SK-N-SH treated with all-trans-retinoic acid at 6 μM for 48 hours (cell line): Measurements from ENCODE around the gene LAP3.
"Not testable (repeated sequence)": the region's sequence is repeated elsewhere in the genome, so short reads cannot be mapped to it uniquely, and the experiment has no call there.

ENCODE experiments used
- ATAC-seq: fragments of 200-7000 bp; cut with Tn5 transposase; 3 replicates; pipeline ENCODE4 v1.9.1; 2020; ENCODE audit warnings: mild to moderate bottlenecking, moderate library complexity
- ARNTL ChIP-seq: fragments of 450-650 bp; formaldehyde crosslinking; IDR thresholded peaks from 2 replicates; pipeline ENCODE4 v1.5.0; 2020; ENCODE audit warnings: low read depth, mild to moderate bottlenecking, moderate library complexity, borderline replicate concordance
- BACH2 ChIP-seq: fragments of 250-450 bp; sonication (Bioruptor Pico); IDR thresholded peaks from 2 replicates; pipeline ENCODE4 v1.9.0; 2021; ENCODE audit warnings: mild to moderate bottlenecking, borderline replicate concordance
- CREB5 ChIP-seq: fragments of 250-450 bp; sonication (Bioruptor Pico); IDR thresholded peaks from 2 replicates; pipeline ENCODE4 v1.5.1; 2020; ENCODE audit warnings: low read depth, mild to moderate bottlenecking, moderate library complexity
- CSDC2 ChIP-seq: fragments of 250-450 bp; sonication (Bioruptor Pico); IDR thresholded peaks from 2 replicates; pipeline ENCODE4 v1.5.0; 2020; ENCODE audit warnings: mild to moderate bottlenecking, moderate library complexity
- ISL1 ChIP-seq: fragments of 250-450 bp; sonication (Bioruptor Pico); IDR thresholded peaks from 2 replicates; pipeline ENCODE4 v2.1.2; 2022; ENCODE audit warnings: mild to moderate bottlenecking, moderate library complexity
- OSR1 ChIP-seq: fragments of 250-450 bp; sonication (Bioruptor Pico); IDR thresholded peaks from 2 replicates; pipeline ENCODE4 v1.8.0; 2022; ENCODE audit warnings: moderate library complexity, mild to moderate bottlenecking, inconsistent platforms
- POU6F1 ChIP-seq: fragments of 250-450 bp; sonication (Bioruptor Pico); IDR thresholded peaks from 2 replicates; pipeline ENCODE4 v1.8.0; 2021; ENCODE audit warnings: low read depth, mild to moderate bottlenecking, moderate library complexity, borderline replicate concordance
- PPARA ChIP-seq: fragments of 250-450 bp; sonication (Bioruptor Pico); IDR thresholded peaks from 2 replicates; pipeline ENCODE4 v1.5.0; 2020; ENCODE audit warnings: mild to moderate bottlenecking, borderline replicate concordance
- RARB ChIP-seq: fragments of 250-450 bp; sonication (Bioruptor Pico); IDR thresholded peaks from 2 replicates; pipeline ENCODE4 v1.8.0; 2021; ENCODE audit warnings: mild to moderate bottlenecking, moderate library complexity
- SNAI2 ChIP-seq: fragments of 250-450 bp; sonication (Bioruptor Pico); IDR thresholded peaks from 2 replicates; pipeline ENCODE4 v1.5.0; 2020; ENCODE audit warnings: mild to moderate bottlenecking, moderate library complexity
- TCF4 ChIP-seq: fragments of 250-450 bp; sonication (Bioruptor Pico); IDR thresholded peaks from 2 replicates; pipeline ENCODE4 v1.8.0; 2021; ENCODE audit warnings: mild to moderate bottlenecking, moderate library complexity, borderline replicate concordance
- TOX ChIP-seq: fragments of 250-450 bp; sonication (Bioruptor Pico); IDR thresholded peaks from 2 replicates; pipeline ENCODE4 v1.8.0; 2021; ENCODE audit warnings: mild to moderate bottlenecking, moderate library complexity, borderline replicate concordance
- ZC3H10 ChIP-seq: fragments of 250-450 bp; sonication (Bioruptor Pico); IDR thresholded peaks from 2 replicates; pipeline ENCODE4 v1.5.1; 2021; ENCODE audit warnings: mild to moderate bottlenecking, moderate library complexity
- ZFP3 ChIP-seq: fragments of 250-450 bp; sonication (Bioruptor Pico); IDR thresholded peaks from 2 replicates; pipeline ENCODE4 v1.5.0; 2020; ENCODE audit warnings: mild to moderate bottlenecking, moderate library complexity
- ZFP30 ChIP-seq: fragments of 450-650 bp; formaldehyde crosslinking; IDR thresholded peaks from 2 replicates; pipeline ENCODE4 v1.5.0; 2022; ENCODE audit warnings: mild to moderate bottlenecking, moderate library complexity
- ZNF565 ChIP-seq: fragments of 450-650 bp; formaldehyde crosslinking; conservative IDR thresholded peaks from 2 replicates; pipeline ENCODE4 v1.5.0; 2020; ENCODE audit warnings: low read depth, mild to moderate bottlenecking, moderate library complexity
- ZNF70 ChIP-seq: fragments of 450-650 bp; formaldehyde crosslinking; IDR thresholded peaks from 2 replicates; pipeline ENCODE4 v1.5.0; 2020; ENCODE audit warnings: mild to moderate bottlenecking, moderate library complexity
- ZNF8 ChIP-seq: fragments of 450-650 bp; formaldehyde crosslinking; IDR thresholded peaks from 2 replicates; pipeline ENCODE4 v1.5.0; 2020; ENCODE audit warnings: mild to moderate bottlenecking, moderate library complexity
- TF ChIP-seq, protein P1 (sequence below): fragments of 250-450 bp; sonication (Bioruptor Pico); IDR thresholded peaks from 2 replicates; pipeline ENCODE4 v1.8.0; 2020; ENCODE audit warnings: mild to moderate bottlenecking, moderate library complexity, borderline replicate concordance

The LAP3 gene

GRCh38 chr4:17565846-17566245, 11.2 kb upstream of the LAP3 start:
- no peak for TF ChIP-seq CSDC2 (CRISPR knock-in tag)
- no peak for TF ChIP-seq ISL1 (CRISPR knock-in tag)
- no peak for TF ChIP-seq ZFP30 (CRISPR knock-in tag)
- no peak for TF ChIP-seq POU6F1 (CRISPR knock-in tag)
- no peak for TF ChIP-seq ZC3H10 (CRISPR knock-in tag)
- no peak for TF ChIP-seq ZFP3
- TF ChIP-seq ZNF565 (CRISPR knock-in tag), result no peak
- no peak for TF ChIP-seq SNAI2 (CRISPR knock-in tag)
- TF ChIP-seq RARB (CRISPR knock-in tag), result no peak
- no peak for TF ChIP-seq ARNTL (CRISPR knock-in tag)
- TF ChIP-seq PPARA (CRISPR knock-in tag), result no peak
- no peak for TF ChIP-seq CREB5
- ATAC-seq, result no peak

DNA sequence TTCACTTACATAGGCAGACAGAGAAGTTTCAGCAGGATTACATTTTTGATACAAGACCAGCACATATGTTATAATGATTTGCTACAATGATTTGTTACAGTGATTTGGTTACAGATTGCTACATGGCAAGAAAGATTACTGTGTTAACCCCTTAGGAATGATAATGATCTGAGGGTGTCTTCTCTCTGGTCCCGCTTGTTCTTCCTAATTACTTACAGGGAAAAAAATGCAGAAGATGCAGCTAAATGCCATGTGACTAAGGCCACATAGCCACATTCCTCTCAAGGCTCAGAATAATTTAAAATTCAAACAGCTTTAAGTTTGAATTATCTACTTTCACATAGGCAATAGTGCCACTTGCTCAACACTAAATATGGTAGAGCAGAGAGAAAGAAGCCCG, 9.7 kb upstream of the LAP3 start:
- TF ChIP-seq, protein P1, sequence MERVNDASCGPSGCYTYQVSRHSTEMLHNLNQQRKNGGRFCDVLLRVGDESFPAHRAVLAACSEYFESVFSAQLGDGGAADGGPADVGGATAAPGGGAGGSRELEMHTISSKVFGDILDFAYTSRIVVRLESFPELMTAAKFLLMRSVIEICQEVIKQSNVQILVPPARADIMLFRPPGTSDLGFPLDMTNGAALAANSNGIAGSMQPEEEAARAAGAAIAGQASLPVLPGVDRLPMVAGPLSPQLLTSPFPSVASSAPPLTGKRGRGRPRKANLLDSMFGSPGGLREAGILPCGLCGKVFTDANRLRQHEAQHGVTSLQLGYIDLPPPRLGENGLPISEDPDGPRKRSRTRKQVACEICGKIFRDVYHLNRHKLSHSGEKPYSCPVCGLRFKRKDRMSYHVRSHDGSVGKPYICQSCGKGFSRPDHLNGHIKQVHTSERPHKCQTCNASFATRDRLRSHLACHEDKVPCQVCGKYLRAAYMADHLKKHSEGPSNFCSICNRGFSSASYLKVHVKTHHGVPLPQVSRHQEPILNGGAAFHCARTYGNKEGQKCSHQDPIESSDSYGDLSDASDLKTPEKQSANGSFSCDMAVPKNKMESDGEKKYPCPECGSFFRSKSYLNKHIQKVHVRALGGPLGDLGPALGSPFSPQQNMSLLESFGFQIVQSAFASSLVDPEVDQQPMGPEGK (CRISPR knock-in tag), result no peak
- no peak; the same call in 2 of the 3 replicates for ATAC-seq

GRCh38 chr4:17574206-17574605, 2.8 kb upstream of the LAP3 start:
- no peak for TF ChIP-seq ZFP3
- TF ChIP-seq, protein P1 (CRISPR knock-in tag), result no peak
- TF ChIP-seq OSR1 (CRISPR knock-in tag), result no peak
- no peak for TF ChIP-seq ZFP30 (CRISPR knock-in tag)
- no peak for TF ChIP-seq ISL1 (CRISPR knock-in tag)
- no peak for TF ChIP-seq ZC3H10 (CRISPR knock-in tag)
- no peak for TF ChIP-seq POU6F1 (CRISPR knock-in tag)
- no peak for TF ChIP-seq ZNF8 (CRISPR knock-in tag)
- TF ChIP-seq RARB (CRISPR knock-in tag), result no peak
- TF ChIP-seq ZNF565 (CRISPR knock-in tag), result no peak
- TF ChIP-seq SNAI2 (CRISPR knock-in tag), result no peak
- no peak for TF ChIP-seq TCF4 (CRISPR knock-in tag)
- no peak for TF ChIP-seq TOX (CRISPR knock-in tag)
- no peak for TF ChIP-seq BACH2 (CRISPR knock-in tag)
- TF ChIP-seq PPARA (CRISPR knock-in tag), result no peak
- no peak for TF ChIP-seq ARNTL (CRISPR knock-in tag)
- no peak for TF ChIP-seq ZNF70 (CRISPR knock-in tag)
- no peak for ATAC-seq

- ATAC-seq, result not testable (repeated sequence)
These were observed 1.8 kb upstream of the LAP3 start for GRCh38 chr4:17575177-17575576.
